ENCODE data around the gene SYCN. TPM values are rescaled to one million over a fixed set of nuclear protein-coding genes. Genes with fewer than 3 reads are reported as not detected.

SYCN gene, protein sequence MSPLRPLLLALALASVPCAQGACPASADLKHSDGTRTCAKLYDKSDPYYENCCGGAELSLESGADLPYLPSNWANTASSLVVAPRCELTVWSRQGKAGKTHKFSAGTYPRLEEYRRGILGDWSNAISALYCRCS
- total RNA-seq (2014; rRNA removed; shearing (Covaris generic)) (not detected in 2 replicates), polyA plus RNA-seq (2016; fragmentation: Nextera tagmentation; extraction: Ambion mirVana) (not detected in 2 replicates)

DNA sequence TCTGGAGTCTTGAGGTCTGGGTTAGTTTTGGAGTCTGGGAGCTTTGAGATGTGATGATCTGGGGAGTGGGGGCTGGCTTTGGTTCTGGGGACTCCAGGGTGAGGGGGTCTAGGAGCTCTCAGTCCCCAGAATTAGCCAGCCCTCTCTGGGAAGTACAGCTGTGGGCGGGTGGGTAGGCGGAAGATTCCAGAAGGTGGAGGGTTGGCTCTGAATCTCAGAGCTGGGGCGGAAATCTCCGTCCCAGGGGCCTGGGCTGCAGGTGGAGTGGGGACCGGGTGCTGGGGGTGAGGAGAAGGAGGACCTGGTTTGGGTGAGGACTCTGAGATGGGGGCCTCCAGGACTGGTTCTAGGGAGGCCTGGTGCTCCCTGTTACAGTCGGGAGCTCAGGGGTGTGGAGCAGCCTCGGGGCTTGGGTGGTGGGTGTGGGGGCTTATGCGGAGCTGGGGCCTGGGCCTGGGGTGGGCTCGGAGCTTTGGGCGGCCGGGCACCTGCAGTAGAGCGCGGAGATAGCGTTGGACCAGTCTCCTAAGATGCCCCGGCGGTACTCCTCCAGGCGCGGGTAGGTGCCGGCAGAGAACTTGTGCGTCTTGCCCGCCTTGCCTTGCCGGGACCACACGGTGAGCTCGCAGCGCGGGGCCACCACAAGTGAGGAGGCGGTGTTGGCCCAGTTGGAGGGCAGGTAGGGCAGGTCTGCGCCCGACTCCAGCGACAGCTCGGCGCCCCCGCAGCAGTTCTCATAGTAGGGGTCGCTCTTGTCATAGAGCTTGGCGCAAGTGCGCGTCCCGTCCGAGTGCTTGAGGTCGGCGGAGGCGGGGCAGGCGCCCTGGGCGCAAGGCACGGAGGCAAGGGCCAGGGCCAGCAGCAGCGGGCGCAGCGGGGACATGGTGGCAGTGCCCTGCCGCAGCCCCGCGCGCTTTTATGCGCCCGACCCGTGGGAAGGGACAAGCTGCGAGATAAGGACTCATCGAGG lies at the start of gene SYCN:
Gene SYCN, minus strand, starts transcription at position 892 of the 970 bp plus-strand sequence. Its CDS starts 9 bp downstream, at position 883.
- no peak within 1 kb of the TSS for H3K4me2 ChIP-seq (ENCODE audit: unreplicated experiment)

GRCh38 chr19:39253374-39254149 lies 49.5 kb upstream of the SYCN start:
- in situ Hi-C loops (cut with MboI) = no loop called here
- WGBS, 2 experiments (ENCODE audit: low coverage in 1 of 2, low lambda C conversion rate in 2 of 2, missing lambda C conversion rate in 2 of 2) = 61 to 69% methylated on average over 8 of the region's 8 CpGs
- Histone ChIP-seq H3K79me2 (ENCODE audit: insufficient read depth) (no peaks in the 10 kb centered on the region), H3K27me3 (replicated peaks; ENCODE audit: insufficient read depth) (peaks cover 55% of the 10 kb centered on the region), H3K9ac (no peak overlapping the region), H3K4me3 (no peak overlapping the region), H3K36me3 (ENCODE audit: low read depth) (no peaks in the 10 kb centered on the region), H3K9me2 (ENCODE audit: insufficient read depth) (no peaks in the 10 kb centered on the region), H3F3A (ENCODE audit: insufficient read depth) (no peaks in the 10 kb centered on the region), H3K9me3 (ENCODE audit: low read depth) (no peaks in the 10 kb centered on the region), H3K27ac (no peak overlapping the region), H3K4me2 (ENCODE audit: unreplicated experiment) (no peak overlapping the region), H2AFZ (no peak overlapping the region), H4K20me1 (ENCODE audit: insufficient read depth) (no peaks in the 10 kb centered on the region), H3K4me1 (ENCODE audit: insufficient read depth) (no peaks in the 10 kb centered on the region)
- no peak for TF ChIP-seq EZH2phosphoT487 (IDR thresholded peaks at IDR 0.05; ENCODE audit: insufficient read depth, low read depth)
- TF ChIP-seq EZH2 (IDR thresholded peaks at IDR 0.05; ENCODE audit: insufficient read depth, poor library complexity, severe bottlenecking) = no peak
- DNase-seq = no peak

More for the DNA sequence above, at the start of gene SYCN:
- TF ChIP-seq EZH2 (IDR thresholded peaks at IDR 0.05; ENCODE audit: insufficient read depth, poor library complexity, severe bottlenecking) = peak; percentile 61
- no peak for TF ChIP-seq EZH2phosphoT487 (IDR thresholded peaks at IDR 0.05; ENCODE audit: insufficient read depth, low read depth)
- Histone ChIP-seq H3K9ac (no peak within 1 kb of the TSS), H3K27me3 (replicated peaks; ENCODE audit: insufficient read depth) (peaks cover 37% of the 10 kb centered on the region), H3K9me3 (ENCODE audit: low read depth) (no peaks in the 10 kb centered on the region), H3K9me2 (ENCODE audit: insufficient read depth) (no peaks in the 10 kb centered on the region), H3K27ac (no peak within 1 kb of the TSS), H3F3A (ENCODE audit: insufficient read depth) (no peaks in the 10 kb centered on the region), H3K4me3 (no peak within 1 kb of the TSS), H3K4me1 (ENCODE audit: insufficient read depth) (no peaks in the 10 kb centered on the region), H3K79me2 (ENCODE audit: insufficient read depth) (no peaks in the 10 kb centered on the region), H3K36me3 (ENCODE audit: low read depth) (no peaks in the 10 kb centered on the region), H2AFZ (no peak within 1 kb of the TSS), H4K20me1 (ENCODE audit: insufficient read depth) (no peaks in the 10 kb centered on the region)
- 16 to 19% methylated on average over 43 to 52 of the region's 57 CpGs for WGBS, 2 experiments (ENCODE audit: low coverage in 1 of 2, low lambda C conversion rate in 2 of 2, missing lambda C conversion rate in 2 of 2)
- DNase-seq = no peak
- in situ Hi-C loops (cut with MboI) = no loop called here

DNA sequence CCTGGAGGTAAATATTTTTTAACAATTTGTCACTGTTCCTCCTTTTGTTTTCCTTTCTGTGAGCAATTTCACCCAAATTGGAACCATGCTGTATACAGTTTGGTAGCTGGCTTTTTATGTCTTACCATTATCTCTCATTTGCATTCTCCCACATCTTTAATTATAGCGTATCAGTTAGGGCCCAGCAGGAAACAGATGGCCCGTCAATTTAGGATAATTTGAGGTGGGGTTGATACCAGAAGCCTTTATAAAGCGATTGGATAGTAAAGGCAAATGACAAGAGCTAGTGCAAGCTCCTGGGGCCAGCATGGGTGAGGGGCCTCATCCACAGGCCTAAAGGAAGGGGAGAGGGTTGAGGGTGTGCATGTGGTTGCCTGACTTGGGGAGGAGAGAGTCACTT lies 48.4 kb upstream of the SYCN start:
- in situ Hi-C loops (cut with MboI) = no loop called here
- H3K36me3 ChIP-seq (ENCODE audit: low read depth) = no peaks in the 10 kb centered on the region
- peaks cover 66% of the 10 kb centered on the region for H3K27me3 ChIP-seq (replicated peaks; ENCODE audit: insufficient read depth)
- WGBS, 2 experiments (ENCODE audit: low coverage in 1 of 2, low lambda C conversion rate in 2 of 2, missing lambda C conversion rate in 2 of 2) = 36 to 38% methylated on average over 3 of the region's 3 CpGs
- H3K4me3 ChIP-seq = no peak overlapping the region
- no peaks in the 10 kb centered on the region for H4K20me1 ChIP-seq (ENCODE audit: insufficient read depth)
- TF ChIP-seq EZH2 (IDR thresholded peaks at IDR 0.05; ENCODE audit: insufficient read depth, poor library complexity, severe bottlenecking) (no peak), EZH2phosphoT487 (IDR thresholded peaks at IDR 0.05; ENCODE audit: insufficient read depth, low read depth) (no peak)
- H3K4me2 ChIP-seq (ENCODE audit: unreplicated experiment) = no peak overlapping the region
- H3K79me2 ChIP-seq (ENCODE audit: insufficient read depth) = no peaks in the 10 kb centered on the region
- H3K27ac ChIP-seq = no peak overlapping the region
- no peak overlapping the region for H3K9ac ChIP-seq
- H3K9me2 ChIP-seq (ENCODE audit: insufficient read depth) = no peaks in the 10 kb centered on the region
- no peaks in the 10 kb centered on the region for H3K9me3 ChIP-seq (ENCODE audit: low read depth)
- no peaks in the 10 kb centered on the region for H3F3A ChIP-seq (ENCODE audit: insufficient read depth)
- no peak overlapping the region for H2AFZ ChIP-seq
- no peak for DNase-seq
- no peaks in the 10 kb centered on the region for H3K4me1 ChIP-seq (ENCODE audit: insufficient read depth)

DNA sequence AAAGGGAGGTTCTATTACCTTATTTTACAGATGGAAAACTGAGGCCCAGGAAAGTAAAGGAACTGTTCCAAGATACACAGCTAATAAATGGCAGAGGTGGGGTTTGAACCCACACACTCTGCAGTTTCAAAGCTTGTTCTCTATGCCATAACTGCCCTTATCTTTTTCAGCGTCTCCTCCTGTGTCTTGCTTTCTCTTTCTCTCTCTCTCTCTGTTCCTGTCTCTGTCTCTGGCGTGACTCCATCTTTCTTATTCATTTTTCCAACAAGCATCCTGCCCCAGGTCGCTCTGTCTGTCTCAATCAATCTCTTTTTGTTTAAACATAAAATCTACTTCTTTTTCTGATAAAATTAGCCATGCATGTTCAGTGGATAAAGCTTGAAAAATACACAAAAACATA lies 47.8 kb upstream of the SYCN start:
- Histone ChIP-seq H3F3A (ENCODE audit: insufficient read depth) (no peaks in the 10 kb centered on the region), H3K4me3 (no peak overlapping the region), H2AFZ (no peak overlapping the region), H3K27ac (no peak overlapping the region), H3K4me1 (ENCODE audit: insufficient read depth) (no peaks in the 10 kb centered on the region), H3K27me3 (replicated peaks; ENCODE audit: insufficient read depth) (peaks cover 68% of the 10 kb centered on the region), H3K9me2 (ENCODE audit: insufficient read depth) (no peaks in the 10 kb centered on the region), H4K20me1 (ENCODE audit: insufficient read depth) (no peaks in the 10 kb centered on the region), H3K4me2 (ENCODE audit: unreplicated experiment) (no peak overlapping the region), H3K9me3 (ENCODE audit: low read depth) (no peaks in the 10 kb centered on the region), H3K9ac (no peak overlapping the region), H3K36me3 (ENCODE audit: low read depth) (no peaks in the 10 kb centered on the region), H3K79me2 (ENCODE audit: insufficient read depth) (no peaks in the 10 kb centered on the region)
- TF ChIP-seq EZH2 (IDR thresholded peaks at IDR 0.05; ENCODE audit: insufficient read depth, poor library complexity, severe bottlenecking) (no peak), EZH2phosphoT487 (IDR thresholded peaks at IDR 0.05; ENCODE audit: insufficient read depth, low read depth) (no peak)
- WGBS, 2 experiments (ENCODE audit: low coverage in 1 of 2, low lambda C conversion rate in 2 of 2, missing lambda C conversion rate in 2 of 2) = 68 to 69% methylated on average over 3 of the region's 3 CpGs
- in situ Hi-C loops (cut with MboI) = no loop called here
- DNase-seq = no peak
